SHP77 (cell line): ENCODE measurements around the gene LOXL1.

Experiments used
- DNase-seq, 2 experiments: peaks; one replicate each; lab custom pipeline; 2025; lab: John Stamatoyannopoulos, UW

Gene LOXL1

DNA sequence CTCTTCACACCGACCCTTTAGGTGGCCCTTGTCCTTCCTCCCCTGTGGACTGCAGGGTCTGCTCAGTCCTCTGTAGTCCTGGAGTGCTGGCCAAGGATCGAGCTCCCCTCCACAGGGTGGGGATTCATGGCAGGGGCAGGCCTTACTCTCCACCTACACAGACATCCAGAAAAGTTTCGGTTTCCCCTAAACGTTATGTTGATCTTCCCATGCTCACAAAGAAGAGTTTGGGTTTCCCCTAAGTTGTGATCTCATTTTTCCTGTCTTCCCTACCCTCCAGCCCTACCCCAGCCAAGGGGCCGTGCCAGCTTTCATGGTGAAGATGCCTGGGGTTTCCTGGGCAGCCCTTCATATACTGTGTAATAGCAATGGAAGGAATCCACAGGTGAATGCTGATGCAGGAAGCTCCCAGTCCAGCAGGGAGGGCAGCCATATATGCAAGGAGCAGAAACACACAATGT is 55.5 kb downstream of the LOXL1 start:
- DNase-seq, result no peak

GRCh38 chr15:73982222-73982962 is 56.1 kb downstream of the LOXL1 start:
- no peak for DNase-seq

DNA sequence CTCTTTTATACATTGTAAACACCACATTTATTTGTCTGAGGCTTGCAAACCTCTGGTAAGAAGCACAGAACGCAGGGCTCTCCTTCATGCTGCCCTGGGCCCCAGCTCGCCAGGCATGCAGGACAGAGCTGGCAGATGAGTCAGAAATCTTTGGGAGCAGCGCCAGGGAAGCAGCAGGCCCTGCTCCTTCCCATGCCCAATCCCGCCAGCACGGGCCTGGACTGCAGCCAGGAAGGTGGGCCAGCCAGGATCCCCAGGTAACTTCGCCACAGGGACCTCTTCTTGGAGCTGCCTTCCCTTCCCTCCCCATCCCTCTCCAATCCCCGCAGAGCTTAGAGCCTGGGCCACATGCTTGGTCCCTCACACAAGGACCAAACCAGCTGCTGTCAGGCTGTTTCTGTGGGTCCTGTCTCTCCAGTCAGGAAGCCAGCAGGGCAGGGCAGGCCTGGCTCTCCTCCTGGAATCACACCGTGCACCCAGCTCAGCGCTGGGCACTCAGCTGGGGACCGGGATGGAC is 57.0 kb downstream of the LOXL1 start:
- DNase-seq, result no peak

- no peak for DNase-seq
Measured at GRCh38 chr15:73983773-73984172, 57.5 kb downstream of the LOXL1 start.

- no peak for DNase-seq
Measured at GRCh38 chr15:73984208-73984979, 58.1 kb downstream of the LOXL1 start.

DNA sequence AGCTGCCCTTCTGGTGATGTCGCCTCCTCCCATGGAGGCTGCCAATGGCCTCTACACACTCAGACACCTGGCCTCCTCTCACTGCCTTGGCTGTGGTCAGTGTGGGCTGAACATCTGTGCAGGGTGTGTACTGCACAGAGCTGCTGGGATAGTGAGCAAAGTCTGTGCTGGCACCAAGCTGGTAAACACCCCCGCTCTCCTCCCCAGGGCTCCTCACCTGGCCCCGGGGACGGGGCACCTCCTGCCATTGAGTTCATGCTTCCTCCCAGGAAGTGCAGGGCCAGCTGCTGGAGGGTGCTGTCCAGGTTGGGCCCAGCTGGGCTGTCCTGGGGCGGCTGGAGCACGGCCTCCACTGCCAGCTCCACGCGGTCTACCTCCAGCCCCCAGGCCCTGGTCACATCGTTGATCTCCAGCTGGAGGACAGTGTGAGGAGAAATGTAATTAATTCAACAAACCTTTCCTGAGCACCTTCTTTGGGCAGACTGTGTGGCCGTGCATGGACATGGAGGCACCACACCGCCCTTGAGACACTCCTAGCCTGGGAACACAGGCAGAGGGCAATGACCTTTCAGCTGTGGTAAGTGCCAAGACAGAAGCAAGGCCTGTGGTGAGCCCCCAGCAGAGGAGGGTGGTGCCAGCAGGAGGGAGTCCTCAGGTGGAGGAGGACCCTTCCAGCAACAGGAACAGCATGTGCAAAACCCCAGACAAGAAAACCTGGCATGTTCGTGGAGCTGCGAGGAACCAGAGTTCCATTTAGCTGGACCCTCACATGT is 59.0 kb downstream of the LOXL1 start:
- DNase-seq, result no peak

- no peak for DNase-seq
Measured at GRCh38 chr15:73986055-73986775, 60.0 kb downstream of the LOXL1 start.

DNA sequence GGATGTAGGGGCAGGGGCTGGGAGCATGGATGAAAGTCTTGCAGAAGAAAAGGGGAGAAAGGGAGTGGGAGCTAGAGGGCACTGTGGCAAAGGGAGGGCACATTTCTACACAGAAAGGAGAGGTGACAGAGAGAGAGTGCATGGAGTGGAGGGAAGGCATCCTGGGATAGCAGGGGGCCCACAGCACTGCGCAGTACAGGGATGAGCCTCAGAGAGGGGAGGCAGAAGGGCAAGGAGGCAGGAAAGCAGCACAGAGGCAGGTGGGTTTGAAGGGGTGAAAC is 60.5 kb downstream of the LOXL1 start:
- no peak for DNase-seq

- no peak for DNase-seq
Measured at GRCh38 chr15:73987250-73987649, 61.0 kb downstream of the LOXL1 start.

GRCh38 chr15:73987681-73988444 is 61.6 kb downstream of the LOXL1 start:
- no peak for DNase-seq

GRCh38 chr15:73988445-73988969 is 62.2 kb downstream of the LOXL1 start:
- no peak for DNase-seq

DNA sequence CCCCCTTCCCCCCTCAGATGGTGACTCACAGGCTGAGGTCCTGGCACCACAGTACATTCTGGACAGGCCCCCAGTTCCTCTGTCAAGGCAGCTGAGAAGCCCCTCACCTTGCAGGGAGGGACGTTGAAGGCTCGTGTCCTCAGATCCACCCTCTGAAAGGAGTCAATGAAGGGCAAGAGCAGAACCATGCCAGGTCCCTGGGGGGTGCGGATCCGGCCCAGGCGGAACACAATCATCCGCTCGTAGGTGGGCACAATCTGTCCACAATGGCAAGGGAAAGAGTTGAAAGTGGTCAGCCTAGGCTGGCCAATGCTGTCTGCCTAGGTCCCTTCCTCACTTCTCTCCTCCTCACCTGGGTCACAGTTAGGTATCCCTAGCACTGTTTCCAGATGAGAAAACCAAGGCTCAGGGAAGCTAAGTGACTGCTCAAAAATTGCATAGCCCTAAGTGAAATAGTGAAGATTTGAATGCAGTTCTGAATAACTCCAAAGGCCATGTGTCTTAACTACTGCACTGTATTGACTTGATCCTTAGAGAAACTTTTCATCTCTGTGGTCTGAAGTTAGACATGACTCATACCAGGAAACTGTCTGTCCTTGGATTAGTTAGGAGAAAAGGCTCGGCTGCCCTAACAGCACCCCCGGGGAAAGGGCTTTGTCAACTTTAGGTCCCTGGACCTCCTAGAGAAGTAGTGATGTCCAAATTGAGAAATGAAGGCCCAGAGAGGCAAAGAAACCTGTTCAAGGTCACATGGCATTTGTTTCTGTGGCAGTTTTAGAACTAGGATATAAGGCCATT is 62.9 kb downstream of the LOXL1 start:
- no peak for DNase-seq

DNA sequence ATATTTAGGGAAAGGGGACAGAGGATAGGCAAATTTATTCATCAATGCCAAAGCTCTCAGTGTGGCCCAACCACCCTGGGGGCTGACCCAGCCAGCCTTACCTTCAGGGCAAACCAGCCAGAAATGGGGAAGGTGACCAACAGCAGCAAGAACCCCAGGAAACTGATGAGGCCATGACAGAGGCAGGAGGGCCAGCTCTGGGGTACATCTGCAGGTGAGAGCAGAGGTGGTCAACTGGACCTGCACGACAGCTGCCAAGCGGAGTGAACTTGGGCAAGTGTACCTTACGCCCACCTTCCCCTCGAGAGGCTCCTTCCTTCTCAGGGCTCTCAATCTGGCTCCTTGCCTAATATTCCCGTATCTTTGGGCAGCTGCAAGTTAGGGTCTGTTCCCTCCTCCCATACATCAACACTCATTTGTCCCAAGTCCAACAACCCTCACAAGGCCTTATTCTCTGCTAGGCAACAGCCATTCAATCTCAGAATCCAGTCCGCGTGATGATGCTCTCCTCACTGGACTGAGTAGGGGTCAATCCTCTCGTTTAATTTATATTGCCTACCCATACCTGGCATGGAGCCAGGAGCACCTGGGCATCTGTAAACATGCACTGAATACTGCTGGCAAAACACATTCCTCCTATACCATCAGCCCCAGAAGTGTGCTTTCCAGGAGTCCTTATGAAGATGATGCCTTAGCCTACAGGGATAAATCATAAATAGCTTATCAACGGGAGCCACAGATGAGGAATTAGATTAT is 64.2 kb downstream of the LOXL1 start:
- no peak for DNase-seq

GRCh38 chr15:73991260-73991659 is 65.0 kb downstream of the LOXL1 start:
- DNase-seq, result no peak

DNA sequence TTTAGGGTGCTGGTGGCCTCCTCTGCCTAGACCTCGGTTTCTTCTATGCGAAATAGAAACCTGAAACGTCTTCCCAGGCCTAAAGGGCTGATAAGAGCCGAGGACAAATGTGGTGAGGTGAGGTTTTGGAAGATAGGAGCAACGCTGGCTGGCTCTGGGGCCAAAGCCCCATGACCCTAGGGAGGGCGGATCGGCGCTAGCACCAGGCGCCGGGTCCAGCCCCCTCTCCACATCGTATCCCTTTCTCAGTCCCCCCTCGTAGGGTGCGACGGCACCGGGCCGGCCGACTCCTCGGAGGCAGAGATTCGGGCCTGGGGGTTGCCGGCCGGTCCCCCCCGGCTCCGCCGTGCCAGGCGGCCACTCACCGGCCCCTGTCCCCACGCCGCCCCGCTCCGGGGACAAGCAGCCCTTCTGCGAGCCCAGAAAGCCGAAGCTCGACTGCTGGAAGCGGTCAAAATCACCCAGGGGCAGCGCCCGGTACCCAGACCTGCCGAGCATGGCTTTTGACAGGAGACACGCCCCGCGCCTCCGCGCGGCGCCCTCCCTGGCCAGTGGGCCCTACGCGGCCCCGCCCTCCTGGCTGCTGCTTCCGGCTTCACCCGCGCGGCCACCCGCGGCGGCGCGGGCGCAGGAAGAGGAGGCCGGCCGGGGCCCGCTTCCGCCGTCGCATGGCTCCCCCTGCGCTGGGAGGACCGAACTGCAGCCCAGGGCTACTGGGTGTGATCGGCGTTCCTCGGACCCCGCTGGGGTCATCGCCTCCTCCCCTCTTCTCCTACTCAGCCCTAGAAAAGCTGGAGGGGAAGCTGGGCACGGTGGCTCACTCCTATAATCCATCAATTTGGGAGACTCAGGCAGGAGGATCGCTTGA is 65.7 kb downstream of the LOXL1 start, which contains the start of gene STOML1:
TSS of gene STOML1 (minus strand) at position 570 of the 868 bp plus-strand sequence. CDS start at position 498, 72 bp downstream.
- peak; percentile 80 to 92 for DNase-seq

- no peak for DNase-seq
Measured at GRCh38 chr15:73992594-73992898, 66.3 kb downstream of the LOXL1 start.

DNA sequence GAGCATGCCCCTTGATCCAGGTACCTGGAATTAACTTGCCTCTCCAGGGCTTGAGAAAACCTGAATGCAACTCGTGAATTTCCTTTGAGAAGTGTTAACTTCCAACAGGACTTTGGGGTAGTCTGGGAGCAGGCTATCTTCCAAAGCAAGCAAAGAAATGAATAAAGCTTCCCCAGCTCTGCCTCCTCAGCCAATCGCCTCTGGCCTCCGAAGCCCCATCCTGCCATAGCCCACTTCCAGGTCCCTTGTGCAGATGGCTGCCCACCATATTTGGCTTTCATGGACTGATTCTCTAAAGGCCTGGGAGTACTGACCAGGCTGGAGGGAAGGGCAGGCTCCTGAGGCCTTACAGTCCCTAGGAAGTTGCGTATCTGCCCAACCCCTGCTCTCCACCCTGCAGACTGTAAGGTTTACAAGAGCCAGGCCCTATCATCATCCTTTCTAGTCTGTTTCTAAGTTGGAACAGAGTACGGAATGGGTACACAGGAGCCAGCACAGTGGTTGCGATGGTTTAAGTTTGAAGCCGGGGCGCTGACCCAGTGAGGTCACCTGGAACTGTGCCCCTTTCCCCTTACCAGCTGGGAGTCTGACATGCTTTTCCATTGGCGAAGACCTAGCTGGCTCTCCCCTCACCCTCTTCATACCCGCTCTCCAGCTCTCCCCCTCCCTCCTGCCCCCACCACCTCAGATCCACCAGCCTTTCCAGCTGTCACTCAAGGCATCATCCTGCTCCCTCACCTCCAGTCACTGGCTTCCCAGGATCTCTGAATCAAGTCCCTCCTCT is 67.1 kb downstream of the LOXL1 start:
- DNase-seq, result no peak
